GM12864 (cell line): ENCODE measurements around the gene CSTPP1.

Source experiments
- DNase-seq: peaks from one replicate; pipeline ENCODE4 v3.0.0-alpha.2; 2011; ENCODE audit warnings: low read depth
- H3K4me3 ChIP-seq: 2 replicates; pipeline ENCODE4 v1.5.1; 2011; ENCODE audit warnings: mild to moderate bottlenecking, low read depth, low read length, control low read depth
- CTCF ChIP-seq: IDR thresholded peaks from 2 replicates; pipeline ENCODE4 v1.5.1; 2011; ENCODE audit warnings: low read depth, mild to moderate bottlenecking, moderate library complexity, low read length, control low read depth, inconsistent platforms; ENCODE audit errors: missing control alignments

CSTPP1 gene

GRCh38 chr11:47124675-47125074, 188.1 kb downstream of the CSTPP1 start:
- no peak for TF ChIP-seq CTCF
- no peak for DNase-seq
- H3K4me3 ChIP-seq, result no peak overlapping the region

- DNase-seq, result no peak
- no peak overlapping the region for H3K4me3 ChIP-seq
- no peak for TF ChIP-seq CTCF
Observed at GRCh38 chr11:47125083-47125482, 188.5 kb downstream of the CSTPP1 start.

GRCh38 chr11:47127213-47127612, 190.7 kb downstream of the CSTPP1 start:
- H3K4me3 ChIP-seq, result no peak overlapping the region
- TF ChIP-seq CTCF, result no peak
- DNase-seq, result no peak

- no peak for DNase-seq
- TF ChIP-seq CTCF, result no peak
- H3K4me3 ChIP-seq, result no peak overlapping the region
Observed at GRCh38 chr11:47130543-47130942, 194.0 kb downstream of the CSTPP1 start.

GRCh38 chr11:47131136-47131535, 194.6 kb downstream of the CSTPP1 start:
- DNase-seq, result no peak
- no peak overlapping the region for H3K4me3 ChIP-seq
- no peak for TF ChIP-seq CTCF

- DNase-seq, result no peak
- no peak for TF ChIP-seq CTCF
- no peak overlapping the region for H3K4me3 ChIP-seq
Observed at GRCh38 chr11:47132490-47132889, 195.9 kb downstream of the CSTPP1 start.

- no peak for TF ChIP-seq CTCF
- no peak overlapping the region for H3K4me3 ChIP-seq
- DNase-seq, result no peak
Observed at GRCh38 chr11:47132981-47133380, 196.4 kb downstream of the CSTPP1 start.
